HG02678 (cell line): Measurements from ENCODE around the gene OTOL1.

ENCODE experiments used
- ATAC-seq: cut with Tn5 transposase; IDR thresholded peaks from one replicate; pipeline ENCODE4 v1.9.1; 2021; ENCODE audit warnings: mild to moderate bottlenecking, moderate library complexity; ENCODE audit not compliant: unreplicated experiment

OTOL1 gene

DNA sequence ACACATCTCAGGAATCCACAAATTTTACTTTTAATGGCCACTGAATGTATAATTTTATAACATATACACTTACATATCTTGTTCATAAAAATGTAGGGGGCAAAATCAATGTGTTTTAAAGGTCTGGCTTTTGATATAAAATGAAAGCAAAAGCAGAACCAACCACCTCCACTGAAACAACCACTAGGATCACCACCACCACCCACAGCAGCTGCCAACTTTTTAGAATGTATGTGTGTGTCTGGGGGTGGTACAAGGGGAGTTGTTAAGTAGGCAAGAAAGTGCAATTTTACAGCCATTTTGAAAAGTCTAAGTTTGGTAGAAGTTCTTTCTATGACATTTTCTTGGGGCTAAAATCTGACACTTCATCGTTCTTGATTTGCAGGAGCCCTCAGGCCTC lies 44.0 kb downstream of the OTOL1 start:
- no peak for ATAC-seq

- ATAC-seq = no peak
These were observed 49.2 kb downstream of the OTOL1 start for GRCh38 chr3:161545824-161546223.

GRCh38 chr3:161548301-161548700 lies 51.7 kb downstream of the OTOL1 start:
- no peak for ATAC-seq

DNA sequence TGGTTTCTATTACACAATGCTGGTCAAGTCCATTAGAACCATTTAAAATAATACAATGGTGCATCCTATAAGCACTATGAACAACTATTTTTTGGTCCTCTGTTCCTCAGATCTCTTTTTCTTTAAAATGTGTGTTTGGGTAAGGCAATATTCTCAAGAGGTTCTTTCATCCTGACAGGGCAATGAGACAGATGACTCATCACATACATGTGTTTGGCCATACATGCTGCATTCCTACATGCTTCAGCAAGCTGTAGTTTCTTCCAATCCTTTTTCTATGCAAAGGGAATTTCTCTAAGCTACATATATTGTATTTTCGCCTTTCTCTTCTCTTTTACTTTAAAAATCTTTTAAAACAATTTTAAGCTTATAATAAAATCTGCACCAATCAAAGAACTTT lies 52.7 kb downstream of the OTOL1 start:
- ATAC-seq = no peak

DNA sequence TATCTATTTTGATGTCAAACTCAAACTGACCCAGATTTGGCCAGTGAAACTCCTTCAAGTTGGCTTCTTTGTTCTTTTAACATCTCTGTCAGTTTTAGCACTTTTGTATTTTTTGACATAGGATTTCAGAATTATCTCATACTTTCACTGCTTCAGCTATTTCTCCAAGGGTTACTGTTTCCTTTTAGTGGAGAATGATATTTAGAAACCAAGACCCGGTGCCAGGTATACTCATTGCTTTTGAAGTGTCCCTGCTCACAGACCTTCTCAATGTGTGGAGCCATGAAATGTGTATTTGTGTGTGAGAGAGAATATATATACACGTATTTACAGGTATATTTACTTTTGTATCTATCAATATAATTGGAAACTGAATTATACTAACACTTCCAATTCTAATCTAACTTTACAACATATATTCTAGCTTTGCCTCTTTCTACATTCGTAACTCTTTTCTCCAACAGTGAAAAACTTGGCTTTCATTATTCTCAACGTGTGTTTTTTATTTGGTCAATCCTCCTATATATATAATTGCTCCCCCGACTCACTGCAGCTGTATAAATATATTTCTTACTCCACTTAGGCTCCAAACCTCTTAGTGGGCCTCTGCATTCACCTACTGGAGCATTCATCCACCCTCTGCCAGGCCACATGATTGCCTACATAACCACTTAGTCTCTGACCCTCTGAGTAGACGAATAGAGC lies 54.0 kb downstream of the OTOL1 start:
- no peak for ATAC-seq

GRCh38 chr3:161551697-161552096 lies 55.1 kb downstream of the OTOL1 start:
- no peak for ATAC-seq

DNA sequence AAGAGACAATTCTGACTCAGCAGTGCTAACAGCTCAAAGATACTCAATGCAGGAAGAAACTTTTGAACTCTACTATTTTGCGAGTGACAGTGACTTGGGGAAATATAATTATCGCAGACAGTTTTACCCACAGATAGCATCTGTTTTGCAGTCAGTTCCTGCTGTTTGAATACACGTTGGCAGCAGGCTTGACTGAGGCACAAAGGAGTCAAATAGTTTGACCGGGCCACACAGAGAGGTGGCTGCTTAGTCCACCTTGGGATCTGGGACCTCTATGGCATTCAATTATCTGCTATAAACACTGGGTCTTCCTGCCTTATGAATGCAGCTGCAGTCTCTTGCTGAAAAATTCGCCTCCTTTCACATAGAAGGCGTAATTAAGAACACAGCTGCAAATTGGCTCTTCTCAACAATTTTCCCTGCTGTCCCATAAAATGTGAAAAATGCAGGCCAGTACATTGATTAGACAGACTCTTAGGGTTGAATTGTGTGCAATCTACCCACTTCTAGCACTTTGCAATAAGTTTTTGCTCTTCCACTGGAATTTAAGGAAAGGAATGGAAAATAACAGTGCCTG lies 56.5 kb downstream of the OTOL1 start:
- ATAC-seq = no peak
